G401.6 (cell line): ENCODE results near the gene RIPPLY2.
"Not testable (repeated sequence)": the region's sequence is repeated elsewhere in the genome, so short reads cannot be mapped to it uniquely, and the experiment has no call there.

ENCODE experiments used
- FAIRE-seq: peaks from 2 replicates; lab custom pipeline; 2012; peaks lifted over from hg19 to GRCh38; lab: Jason Lieb, UNC

The RIPPLY2 gene

GRCh38 chr6:83860359-83860755 is 7.2 kb downstream of the RIPPLY2 start:
- no peak for FAIRE-seq

DNA sequence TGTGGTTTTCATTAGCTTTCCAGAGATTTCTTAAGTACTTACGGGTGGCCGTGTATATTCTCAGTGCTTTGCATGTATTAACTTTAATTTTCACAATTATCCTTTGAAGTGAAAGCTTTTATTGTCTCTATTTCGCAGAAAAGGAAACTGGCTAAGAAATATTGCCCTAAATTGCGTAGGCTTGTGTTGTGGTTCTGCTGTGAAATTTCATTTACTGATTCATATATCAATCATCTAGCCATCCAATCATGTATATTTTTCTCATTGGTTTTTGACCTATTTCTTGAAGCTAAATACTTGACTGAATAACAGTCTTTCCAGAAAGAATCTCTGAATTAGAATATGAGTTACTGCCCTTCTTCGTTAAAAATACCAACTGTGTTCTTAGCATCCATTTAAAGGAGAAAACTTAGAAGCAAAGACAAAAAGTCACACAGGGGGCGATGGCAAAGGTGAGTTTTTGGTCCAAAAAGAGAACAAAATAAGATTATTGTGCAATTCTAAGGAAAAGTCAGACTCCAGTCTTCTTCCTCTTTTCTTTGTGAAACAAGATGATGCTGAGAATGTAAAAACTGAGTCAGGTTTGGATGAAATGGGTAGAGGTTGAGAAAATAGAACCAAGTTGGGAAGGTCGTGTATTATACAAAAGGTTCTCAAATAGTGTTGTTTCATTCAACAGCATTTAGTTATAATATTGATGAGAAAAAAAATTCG is 7.8 kb downstream of the RIPPLY2 start:
- FAIRE-seq: no peak

- FAIRE-seq: no peak
Measured at GRCh38 chr6:83862776-83863471, 9.8 kb downstream of the RIPPLY2 start.

GRCh38 chr6:83867043-83867442 is 13.9 kb downstream of the RIPPLY2 start:
- no peak for FAIRE-seq

- FAIRE-seq: no peak
Measured at GRCh38 chr6:83867527-83868161, 14.5 kb downstream of the RIPPLY2 start.

- FAIRE-seq: no peak
Measured at GRCh38 chr6:83868639-83869038, 15.5 kb downstream of the RIPPLY2 start.

DNA sequence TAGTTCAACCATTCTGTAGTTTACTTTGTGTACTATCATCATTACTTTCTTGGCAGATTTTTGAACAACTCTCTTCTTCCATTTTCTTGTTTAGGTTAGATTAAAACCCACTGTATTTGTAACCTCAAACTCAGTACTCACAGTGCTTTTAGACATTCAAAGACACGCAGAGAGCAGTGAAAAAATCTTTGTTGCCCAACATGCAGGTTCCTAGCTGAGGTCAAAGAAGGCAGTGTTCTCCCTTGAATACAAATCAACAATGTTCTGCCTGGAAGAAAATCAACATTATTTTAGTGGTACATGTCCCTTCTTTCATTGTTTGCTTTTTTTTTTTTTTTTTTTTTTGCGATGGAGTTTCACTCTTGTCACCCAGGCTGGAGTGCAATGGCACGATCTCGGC is 17.5 kb downstream of the RIPPLY2 start:
- no peak for FAIRE-seq

DNA sequence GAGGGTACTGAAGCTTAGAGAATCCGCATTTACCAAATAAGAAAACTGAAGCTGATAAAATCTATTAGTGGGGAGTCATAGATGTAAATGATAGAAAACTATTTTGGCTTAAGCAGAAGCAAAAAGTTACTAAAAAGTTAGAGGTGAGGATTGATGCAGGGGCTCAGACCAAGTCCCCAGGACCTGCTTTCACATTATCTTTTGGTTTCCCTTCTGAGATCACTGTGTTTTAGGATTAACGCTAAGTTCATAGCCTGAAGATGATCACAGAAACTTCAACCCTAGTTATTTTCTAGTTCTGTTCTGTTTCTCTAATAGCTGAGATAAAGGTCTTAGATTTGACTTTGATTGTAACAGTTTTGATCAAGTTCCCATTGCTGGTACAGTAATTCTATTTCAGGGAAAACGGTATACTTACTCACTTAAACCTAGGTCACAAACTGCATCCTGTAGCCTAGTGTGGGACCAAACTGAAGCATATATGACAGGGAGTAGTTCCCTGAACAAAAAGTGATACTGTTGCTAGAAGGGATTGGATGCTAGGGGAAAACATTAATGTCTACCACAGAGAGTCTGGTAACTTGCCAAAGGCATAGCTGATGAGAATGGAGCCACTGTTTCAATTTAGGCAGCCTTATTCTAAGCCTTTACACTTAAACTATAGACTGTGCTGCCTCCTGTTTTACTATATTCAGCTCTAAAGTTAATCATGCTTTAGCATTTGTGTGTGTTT is 19.4 kb downstream of the RIPPLY2 start:
- no peak for FAIRE-seq

DNA sequence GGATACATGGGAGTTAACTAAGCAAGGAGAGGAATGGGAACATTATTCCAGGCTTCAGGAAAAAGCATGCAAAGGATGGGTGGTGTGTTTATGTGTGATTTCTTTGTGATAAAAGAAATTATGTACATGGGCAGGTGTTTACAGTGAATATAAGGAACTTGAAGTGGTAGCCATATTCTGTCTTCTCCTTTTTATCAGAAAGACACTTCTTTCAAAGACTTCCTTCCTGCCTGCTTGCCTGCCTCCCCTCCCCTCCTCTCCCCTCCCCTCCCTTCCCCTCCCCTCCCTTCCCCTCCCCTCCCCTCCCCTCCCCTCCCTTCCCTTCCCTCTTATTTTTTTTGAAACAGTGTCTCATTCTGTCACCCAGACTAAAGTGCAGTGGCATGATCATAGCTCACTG is 20.7 kb downstream of the RIPPLY2 start:
- no peak for FAIRE-seq

GRCh38 chr6:83875843-83876242 is 22.7 kb downstream of the RIPPLY2 start:
- FAIRE-seq: no peak

DNA sequence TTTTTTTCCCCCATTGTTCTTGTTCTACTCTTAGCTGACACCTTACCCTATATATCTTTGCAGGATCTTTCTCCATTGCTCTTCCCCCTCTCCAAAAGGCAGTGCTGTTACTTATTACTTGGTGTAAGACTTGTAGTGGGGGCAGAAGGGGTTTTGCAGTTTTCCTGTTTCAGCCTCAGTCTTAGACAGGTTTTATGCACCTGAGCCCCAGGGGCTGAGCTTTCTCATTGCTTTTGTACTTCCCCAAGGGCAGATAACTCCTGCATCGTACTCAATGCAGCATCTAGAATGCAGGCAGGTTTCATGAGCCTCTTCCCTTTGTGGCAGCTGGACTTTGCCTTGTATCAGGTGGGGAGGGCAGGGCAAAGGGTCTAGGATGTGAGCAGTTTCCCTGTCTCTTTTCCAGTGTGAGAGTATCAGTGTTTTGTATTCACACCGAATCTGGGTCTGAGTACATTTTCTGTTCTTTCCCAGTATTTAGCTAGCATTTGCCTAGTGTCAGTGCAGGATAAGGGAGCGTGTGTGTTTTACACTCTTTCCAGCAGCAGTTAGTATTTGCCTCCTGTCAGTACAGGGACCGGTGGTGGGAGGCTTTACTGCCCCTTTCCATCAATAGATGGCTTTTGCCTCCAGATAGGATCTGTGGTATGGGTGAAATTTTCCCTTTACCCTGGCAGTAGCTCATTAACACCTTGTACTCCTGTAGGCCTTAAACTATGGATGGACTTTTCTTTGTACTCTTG is 25.9 kb downstream of the RIPPLY2 start:
- no peak for FAIRE-seq

GRCh38 chr6:83879746-83880145 is 26.6 kb downstream of the RIPPLY2 start:
- FAIRE-seq: no peak

DNA sequence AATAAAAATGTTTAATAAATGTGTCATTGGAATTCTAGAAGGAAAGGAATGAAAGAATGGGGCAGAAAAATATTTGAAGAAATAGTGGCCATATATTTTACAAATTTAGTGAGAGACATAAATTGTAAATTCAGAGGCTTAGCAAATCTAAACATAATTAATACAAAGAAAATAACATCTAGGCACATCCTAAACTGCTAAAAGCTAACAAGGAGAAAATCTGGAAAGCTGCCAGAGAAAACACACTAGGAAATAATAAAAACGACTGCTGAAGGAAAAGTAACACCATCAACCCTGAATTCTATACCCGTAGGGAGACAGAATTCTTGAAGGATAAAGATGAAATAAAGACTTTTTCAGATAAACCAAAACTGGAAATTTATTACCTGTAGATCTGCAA is 30.1 kb downstream of the RIPPLY2 start:
- no peak for FAIRE-seq

- FAIRE-seq: peak; percentile 86
Measured at GRCh38 chr6:83884523-83884922, 31.4 kb downstream of the RIPPLY2 start.

DNA sequence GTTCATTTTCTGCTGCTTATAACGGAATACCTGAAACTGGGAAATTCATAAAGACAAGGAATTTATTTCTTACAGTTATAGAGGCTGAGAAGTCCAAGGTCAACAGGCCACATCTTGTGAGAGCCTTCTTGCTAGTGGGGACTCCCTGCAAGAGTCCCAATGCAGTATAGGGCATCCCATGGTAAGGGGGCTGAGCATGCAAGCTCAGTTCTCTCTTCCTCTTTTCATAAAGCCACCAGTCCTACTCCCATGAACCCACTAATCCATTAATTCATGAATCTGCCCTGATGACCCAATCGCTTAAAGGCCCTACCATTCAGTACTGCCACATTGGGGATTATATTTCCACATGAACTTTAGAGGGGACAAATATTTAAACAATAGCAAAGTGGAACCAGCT is 32.8 kb downstream of the RIPPLY2 start:
- FAIRE-seq: no peak

DNA sequence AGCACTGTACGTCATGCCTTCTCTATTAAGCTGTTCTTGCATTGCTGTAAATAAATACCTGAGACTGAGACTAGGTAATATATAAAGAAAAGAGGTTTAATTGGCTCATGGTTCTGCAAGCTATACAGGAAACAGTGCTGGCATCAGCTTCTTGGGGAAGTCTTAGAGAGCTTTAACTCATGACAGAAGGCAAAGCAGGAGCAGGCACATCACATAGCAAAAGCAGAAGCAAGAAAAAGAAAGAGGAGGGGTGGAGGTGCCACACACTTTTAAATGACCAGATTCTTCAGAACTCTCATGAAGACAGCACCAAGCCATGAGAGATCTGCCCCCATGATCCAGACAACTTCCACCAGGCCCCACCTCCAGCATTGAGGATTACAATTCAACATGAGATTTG is 36.5 kb downstream of the RIPPLY2 start:
- FAIRE-seq: no peak

DNA sequence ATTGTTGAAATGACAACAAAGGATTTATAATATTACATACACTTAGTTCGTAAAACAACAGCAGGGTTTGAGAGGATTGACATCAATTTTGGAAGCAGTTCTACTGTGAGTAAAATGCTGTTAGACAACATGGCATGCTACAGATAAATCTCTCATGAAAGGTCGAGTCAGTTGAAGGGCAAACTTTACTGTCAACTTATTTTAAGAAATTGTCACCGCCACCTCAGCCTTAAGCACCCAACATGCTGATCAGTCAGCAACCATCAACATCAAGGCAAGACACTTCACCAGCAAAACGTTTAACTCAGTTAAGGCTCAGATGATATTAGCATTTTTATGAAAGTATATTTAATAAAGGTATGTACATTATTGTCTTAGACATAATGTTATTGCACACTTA is 37.4 kb downstream of the RIPPLY2 start:
- no peak for FAIRE-seq

DNA sequence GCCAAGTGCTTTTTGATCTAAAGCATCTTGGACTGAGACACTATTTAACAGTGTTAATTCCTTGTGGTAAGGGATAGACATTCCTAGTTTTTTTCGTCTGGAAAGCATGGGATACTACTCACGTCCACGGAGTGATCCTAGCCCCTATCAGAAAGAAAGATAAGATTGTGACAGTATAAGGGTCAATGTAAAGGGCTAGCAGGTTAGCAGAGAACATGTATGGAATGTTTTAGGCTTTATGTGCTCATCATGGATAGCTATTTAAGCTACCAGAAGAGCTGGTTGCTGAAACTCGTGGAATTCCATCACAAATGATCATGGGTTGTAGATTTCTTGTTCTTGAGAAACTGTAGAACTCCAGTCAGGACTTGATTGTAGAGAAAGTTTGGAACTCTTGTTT is 38.4 kb downstream of the RIPPLY2 start:
- no peak for FAIRE-seq

- FAIRE-seq: no peak
Measured at GRCh38 chr6:83893024-83893423, 39.9 kb downstream of the RIPPLY2 start.

- not testable (repeated sequence) for FAIRE-seq
Measured at GRCh38 chr6:83897094-83897493, 43.9 kb downstream of the RIPPLY2 start.

DNA sequence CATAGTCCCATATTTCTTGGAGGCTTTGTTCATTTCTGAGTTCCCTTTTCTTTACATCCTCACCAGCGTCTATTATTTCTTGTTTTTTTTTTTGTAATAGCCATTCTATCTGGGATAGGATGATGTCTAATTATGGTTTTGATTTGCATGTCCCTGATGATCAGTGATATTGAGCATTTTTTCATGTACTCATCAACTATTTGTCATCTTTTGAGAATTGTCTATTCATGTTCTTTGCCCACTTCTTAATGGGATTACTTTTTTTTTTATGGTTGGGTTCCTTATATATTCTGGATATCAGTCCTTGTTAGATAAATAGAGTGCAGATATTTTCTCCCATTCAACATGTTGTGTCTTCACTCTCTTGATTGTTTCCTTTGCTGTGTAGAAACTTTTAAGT is 48.5 kb downstream of the RIPPLY2 start:
- FAIRE-seq: no peak

DNA sequence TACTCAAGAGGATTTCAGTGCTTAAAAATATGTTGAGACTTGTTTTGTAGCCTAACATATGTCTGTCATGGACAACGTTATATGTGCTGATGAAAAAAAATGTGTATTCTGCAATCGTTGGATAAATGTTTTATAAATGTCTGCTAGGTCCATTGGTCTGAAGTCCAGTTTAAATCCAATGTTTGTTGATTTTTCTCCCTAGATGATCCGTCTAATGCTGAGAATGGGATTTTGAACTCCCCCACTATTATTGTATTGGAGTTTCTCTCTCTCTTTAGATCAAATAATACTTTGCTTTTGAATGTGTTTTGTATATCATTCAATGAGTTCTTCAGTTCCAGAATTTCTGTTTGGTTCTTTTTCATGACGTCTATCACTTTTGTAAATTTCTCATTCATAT is 51.2 kb downstream of the RIPPLY2 start:
- no peak for FAIRE-seq
